Femur (tissue), 1 donor: ENCODE data around the gene SNED1.

ENCODE experiments used
- DNase-seq: peaks from one replicate; pipeline ENCODE4 v3.0.0-alpha.2; 2017

Gene SNED1

GRCh38 chr2:241030883-241031282 is 32.5 kb downstream of the SNED1 start:
- no peak for DNase-seq

GRCh38 chr2:241031436-241032165 is 33.2 kb downstream of the SNED1 start:
- no peak for DNase-seq

- no peak for DNase-seq
Observed at GRCh38 chr2:241033336-241033987, 35.0 kb downstream of the SNED1 start.

GRCh38 chr2:241033994-241034393 is 35.6 kb downstream of the SNED1 start:
- no peak for DNase-seq

- no peak for DNase-seq
Observed at GRCh38 chr2:241034490-241035141, 36.2 kb downstream of the SNED1 start.

- DNase-seq, result no peak
Observed at GRCh38 chr2:241035142-241035817, 36.9 kb downstream of the SNED1 start.

GRCh38 chr2:241035818-241036396 is 37.5 kb downstream of the SNED1 start:
- DNase-seq, result no peak

GRCh38 chr2:241036397-241036963 is 38.1 kb downstream of the SNED1 start:
- DNase-seq, result no peak

GRCh38 chr2:241036964-241037421 is 38.6 kb downstream of the SNED1 start:
- DNase-seq, result no peak

- DNase-seq, result no peak
Observed at GRCh38 chr2:241037498-241037897, 39.1 kb downstream of the SNED1 start.

- DNase-seq, result no peak
Observed at GRCh38 chr2:241038374-241039180, 40.2 kb downstream of the SNED1 start.

- DNase-seq, result no peak
Observed at GRCh38 chr2:241039416-241039815, 41.0 kb downstream of the SNED1 start.

GRCh38 chr2:241040081-241040803 is 41.8 kb downstream of the SNED1 start:
- no peak for DNase-seq

GRCh38 chr2:241041589-241042158 is 43.3 kb downstream of the SNED1 start:
- DNase-seq, result no peak

- no peak for DNase-seq
Observed at GRCh38 chr2:241043581-241043980, 45.2 kb downstream of the SNED1 start.

GRCh38 chr2:241047253-241048010 is 49.0 kb downstream of the SNED1 start:
- no peak for DNase-seq

- DNase-seq, result peak; percentile 6
Observed at GRCh38 chr2:241048149-241048948, 49.9 kb downstream of the SNED1 start.

GRCh38 chr2:241048949-241049343 is 50.5 kb downstream of the SNED1 start:
- peak; percentile 7 for DNase-seq
